Stimulated activated CD4-positive, alpha-beta T cell treated with anti-CD3 and anti-CD28 coated beads, Interleukin-2, amount 100 ng/mL, for 24 hours (primary cell): Measurements from ENCODE around the gene AMELY.
A peak's percentile ranks its signal among the peaks of the same experiment; 100 is the strongest.
"Not testable (repeated sequence)": the region's sequence is repeated elsewhere in the genome, so short reads cannot be mapped to it uniquely, and the experiment has no call there.

Experiments used
- DNase-seq, 2 donors: peaks; one replicate each; pipeline ENCODE4 v3.0.0-alpha.2; 2020

The AMELY gene

GRCh38 chrY:6911253-6911881, at the start of gene AMELY:
AMELY (minus strand) TSS chrY:6911752; CDS start chrY:6872608, 39,144 bp downstream.
- DNase-seq: peak in 1 of 2 donors; percentile 0

GRCh38 chrY:6949947-6950346, 38.4 kb upstream of the AMELY start:
- DNase-seq: no peak

GRCh38 chrY:6948378-6948777, 36.8 kb upstream of the AMELY start:
- DNase-seq: no peak

- DNase-seq: no peak
Observed at GRCh38 chrY:6947695-6948094, 36.1 kb upstream of the AMELY start.

- no peak for DNase-seq
Observed at GRCh38 chrY:6935497-6935896, 23.9 kb upstream of the AMELY start.

GRCh38 chrY:6931779-6932396, 20.3 kb upstream of the AMELY start:
- DNase-seq: no peak

GRCh38 chrY:6929237-6929636, 17.7 kb upstream of the AMELY start:
- no peak for DNase-seq

- DNase-seq: no peak
Observed at GRCh38 chrY:6928265-6928664, 16.7 kb upstream of the AMELY start.

GRCh38 chrY:6921061-6921460, 9.5 kb upstream of the AMELY start:
- no peak for DNase-seq

GRCh38 chrY:6913362-6913761, 1.8 kb upstream of the AMELY start:
- DNase-seq: no peak

- peak in 1 of 2 donors; percentile 7 for DNase-seq
Observed at GRCh38 chrY:6910372-6911252, 940 bp downstream of the AMELY start, which contains the start of gene TBL1Y. TBL1Y (plus strand) TSS chrY:6910697; CDS start chrY:7025085, 114,388 bp downstream.

GRCh38 chrY:6909856-6910255, 1.7 kb downstream of the AMELY start:
- peak in 1 of 2 donors; percentile 1 for DNase-seq

- no peak for DNase-seq
Observed at GRCh38 chrY:6909118-6909521, 2.4 kb downstream of the AMELY start.

- DNase-seq: not testable (repeated sequence)
Observed at GRCh38 chrY:6908021-6908420, 3.5 kb downstream of the AMELY start.

- DNase-seq: no peak
Observed at GRCh38 chrY:6907591-6907990, 4.0 kb downstream of the AMELY start.

GRCh38 chrY:6902116-6902515, 9.4 kb downstream of the AMELY start:
- not testable (repeated sequence) for DNase-seq

- no peak for DNase-seq
Observed at GRCh38 chrY:6895236-6895635, 16.3 kb downstream of the AMELY start.

- no peak for DNase-seq
Observed at GRCh38 chrY:6894496-6894895, 17.1 kb downstream of the AMELY start.

GRCh38 chrY:6849384-6849783, 62.2 kb downstream of the AMELY start:
- no peak for DNase-seq

- DNase-seq: not testable (repeated sequence)
Observed at GRCh38 chrY:6842650-6843049, 68.9 kb downstream of the AMELY start.
